GM18867 (cell line): ENCODE data around the gene NHSL1.

Source experiments
- ATAC-seq: cut with Tn5 transposase; IDR thresholded peaks from one replicate; pipeline ENCODE4 v1.9.1; 2021; ENCODE audit warnings: mild to moderate bottlenecking, moderate library complexity; ENCODE audit not compliant: unreplicated experiment

The NHSL1 gene

DNA sequence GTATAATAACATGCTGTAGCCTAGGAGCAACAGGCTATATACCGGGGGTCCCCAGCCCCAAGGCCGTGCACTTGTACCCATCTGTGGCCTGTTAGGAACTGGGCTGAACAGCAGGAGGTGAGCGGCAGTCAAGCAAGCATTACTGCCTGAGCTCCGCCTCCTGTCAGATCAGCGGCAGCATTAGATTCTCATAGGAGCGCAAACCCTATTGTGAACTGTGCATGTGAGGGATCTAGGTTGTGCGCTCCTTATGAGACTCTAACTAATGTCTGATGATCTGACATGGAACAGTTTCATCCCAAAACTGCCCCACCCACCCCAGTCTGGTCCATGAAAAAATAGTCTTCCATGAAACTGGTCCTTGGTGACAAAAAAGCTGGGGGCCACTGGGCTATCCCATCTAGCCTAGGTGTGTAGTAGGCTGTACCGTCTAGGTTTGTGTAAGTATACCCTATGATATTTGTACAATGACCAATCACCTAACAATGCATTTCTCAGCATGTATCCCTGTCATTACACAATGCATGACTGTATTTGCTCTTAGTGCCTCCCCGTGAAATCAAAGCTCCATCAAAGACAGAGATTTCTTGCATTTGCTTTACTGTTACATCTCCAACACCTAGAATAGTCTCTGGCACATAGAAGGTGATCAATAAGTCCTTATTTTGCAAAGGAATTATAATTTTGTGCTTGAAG is 30.8 kb downstream of the NHSL1 start:
- no peak for ATAC-seq

DNA sequence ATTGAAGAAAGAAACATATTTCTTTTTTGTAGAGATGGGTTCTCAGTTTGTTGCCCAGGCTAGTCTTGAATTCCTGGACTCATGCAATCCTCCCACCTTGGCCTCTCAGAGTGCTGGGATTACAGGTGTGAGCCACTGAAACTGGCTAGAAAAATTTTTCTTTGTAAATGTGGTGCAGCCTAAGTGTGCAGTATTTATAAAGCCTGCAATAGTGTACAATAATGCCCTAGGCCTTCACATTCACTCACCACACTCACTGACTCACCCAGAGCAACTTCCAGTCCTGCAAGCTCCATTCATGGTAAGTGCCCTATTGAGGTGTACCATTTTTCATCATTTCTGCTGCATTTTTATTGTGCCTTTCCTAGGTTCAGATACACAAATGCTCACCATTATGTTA is 31.4 kb downstream of the NHSL1 start:
- no peak for ATAC-seq

DNA sequence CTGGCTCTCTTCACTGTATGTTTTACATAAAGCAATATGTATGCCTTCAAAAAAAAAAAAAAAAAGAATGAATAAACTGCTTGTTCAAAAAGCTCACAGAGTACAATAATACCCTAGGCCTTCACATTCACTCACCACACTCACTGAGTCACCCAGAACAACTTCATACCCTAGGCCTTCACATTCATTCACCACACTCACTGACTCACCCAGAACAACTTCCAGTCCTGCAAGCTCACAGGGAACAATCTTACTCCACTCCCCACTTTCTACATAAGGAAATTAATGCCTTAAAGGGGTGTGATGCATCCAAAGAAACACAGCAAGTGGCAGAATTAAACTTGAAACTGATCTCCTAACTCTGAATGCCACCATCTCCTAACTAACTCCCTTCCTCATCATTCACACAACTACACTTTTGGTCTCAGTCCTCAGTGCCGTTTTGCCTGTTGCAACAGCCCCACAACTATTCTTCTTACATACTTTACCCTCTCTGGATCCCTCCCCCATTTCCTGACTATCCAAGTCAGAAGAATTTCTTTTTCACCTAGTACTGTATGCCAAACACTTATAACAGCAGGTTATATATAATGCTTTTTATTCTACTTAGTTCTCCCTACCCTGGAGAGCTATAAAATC is 34.2 kb downstream of the NHSL1 start:
- no peak for ATAC-seq

DNA sequence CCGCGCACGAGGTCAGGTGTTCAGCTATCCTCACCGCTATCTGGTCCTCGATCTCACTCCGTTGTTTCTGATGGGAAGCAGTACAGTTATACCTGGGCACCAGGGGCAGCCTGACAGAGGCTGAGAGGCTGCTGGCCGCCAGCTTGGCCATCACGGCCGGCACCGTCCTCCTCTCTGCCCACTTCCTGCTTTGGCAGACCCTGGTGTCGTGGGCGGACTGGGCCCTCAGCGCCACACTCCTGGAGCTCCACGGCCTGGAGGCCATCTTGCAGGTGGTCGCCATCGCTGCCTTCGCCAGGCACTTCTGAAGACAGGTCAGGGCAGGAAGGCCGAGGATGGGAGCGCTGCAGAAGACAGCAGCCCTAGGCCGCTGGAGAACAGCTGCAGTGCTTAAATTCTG is 35.2 kb downstream of the NHSL1 start:
- no peak for ATAC-seq

DNA sequence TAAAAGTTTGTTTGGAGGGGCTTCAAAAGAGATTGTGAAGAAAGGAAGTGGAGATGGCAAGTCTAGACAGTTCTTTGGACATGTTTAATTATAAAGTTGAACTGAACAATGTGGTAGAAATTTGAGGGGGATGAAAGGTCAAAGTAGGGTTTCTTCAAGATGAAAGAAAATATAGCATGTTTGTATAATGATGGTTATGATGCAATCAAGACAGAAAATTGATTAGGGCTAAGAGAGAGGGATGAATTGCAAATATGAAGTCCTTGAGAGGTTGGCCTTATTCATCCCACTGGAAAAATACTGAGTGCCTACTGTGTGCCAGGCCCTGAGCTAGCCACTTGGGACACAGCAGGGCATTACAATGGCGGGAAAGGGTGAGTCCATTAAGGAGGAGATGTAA is 37.6 kb downstream of the NHSL1 start:
- no peak for ATAC-seq

DNA sequence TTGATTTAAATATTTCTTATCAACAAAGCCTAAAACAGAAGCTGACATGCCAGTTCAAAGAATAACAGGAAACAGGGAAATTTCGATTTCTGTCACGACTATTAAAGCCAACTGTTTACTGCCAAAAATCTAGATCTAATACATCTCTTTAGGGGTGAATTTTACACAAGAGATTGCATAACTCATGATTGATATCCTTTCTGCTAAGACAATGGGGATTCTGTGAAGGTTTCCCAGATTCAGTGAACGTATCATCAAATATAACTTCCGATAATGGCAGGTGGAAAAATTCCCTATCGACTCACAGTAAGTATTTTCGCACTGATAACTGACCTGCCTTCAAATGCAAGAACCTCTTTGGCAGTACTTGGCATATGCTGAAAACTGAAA is 42.9 kb downstream of the NHSL1 start:
- ATAC-seq: no peak

DNA sequence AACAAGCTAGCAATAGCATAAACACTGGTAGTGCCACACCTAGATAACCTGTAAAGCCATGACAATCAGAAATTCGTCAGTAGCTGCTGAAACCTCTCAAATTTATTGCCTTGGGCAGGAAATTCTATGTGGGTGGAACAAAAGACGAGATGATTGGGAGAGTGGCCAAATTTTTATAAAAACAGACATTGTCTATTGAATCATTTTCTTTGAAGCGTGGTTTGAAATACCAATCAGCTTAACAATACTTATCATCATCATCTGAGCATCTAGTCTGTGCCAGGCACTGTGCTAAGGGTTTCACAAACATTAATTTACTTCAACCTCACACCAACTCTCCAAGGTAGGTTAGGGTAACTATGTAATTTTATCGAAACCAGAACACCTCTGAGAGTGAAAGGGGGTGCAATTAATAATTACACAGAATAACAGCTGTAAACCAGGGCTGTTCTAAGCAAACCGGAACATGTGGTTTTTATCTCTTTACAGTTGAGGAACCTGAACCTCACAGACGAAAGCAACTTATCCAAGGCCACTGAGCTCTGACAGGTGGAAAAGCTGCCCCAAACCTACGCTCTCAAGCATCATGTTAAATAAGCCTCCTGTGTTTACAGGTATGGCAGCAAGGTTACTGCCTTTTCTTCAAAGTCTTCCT is 43.4 kb downstream of the NHSL1 start:
- peak; percentile 94 for ATAC-seq

DNA sequence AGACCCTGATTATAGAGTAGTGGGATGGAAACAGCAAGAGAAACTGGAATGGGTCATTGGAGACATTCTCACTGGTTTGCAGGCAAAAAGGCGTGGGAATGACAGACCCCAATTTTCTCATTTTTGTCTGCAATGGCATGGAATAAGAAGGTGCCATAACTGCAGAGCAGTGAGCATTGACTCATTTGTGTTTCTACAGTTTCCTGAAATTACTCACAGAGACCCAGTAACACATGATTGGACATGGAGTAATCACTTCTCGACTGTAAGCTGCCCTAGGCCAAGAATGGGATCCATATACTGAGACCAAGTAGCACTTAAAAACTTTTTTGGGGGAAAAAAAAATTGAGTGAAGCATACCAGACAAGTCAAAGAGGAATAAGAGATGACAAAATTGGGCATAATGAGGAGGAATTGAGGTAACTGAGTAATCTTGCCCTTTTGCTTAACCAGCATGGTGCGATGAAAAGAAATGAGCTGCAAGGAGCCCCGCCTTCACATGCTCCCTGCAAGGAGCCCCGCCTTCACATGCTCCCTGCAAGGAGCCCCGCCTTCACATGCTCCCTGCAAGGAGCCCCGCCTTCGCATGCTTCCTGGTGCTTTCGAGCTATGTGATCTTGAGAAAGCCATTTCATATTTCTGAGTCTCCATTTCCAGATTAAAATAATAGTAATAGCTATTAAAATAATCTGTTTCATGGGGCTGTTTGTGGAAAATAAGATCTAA is 44.1 kb downstream of the NHSL1 start:
- ATAC-seq: peak; percentile 27

DNA sequence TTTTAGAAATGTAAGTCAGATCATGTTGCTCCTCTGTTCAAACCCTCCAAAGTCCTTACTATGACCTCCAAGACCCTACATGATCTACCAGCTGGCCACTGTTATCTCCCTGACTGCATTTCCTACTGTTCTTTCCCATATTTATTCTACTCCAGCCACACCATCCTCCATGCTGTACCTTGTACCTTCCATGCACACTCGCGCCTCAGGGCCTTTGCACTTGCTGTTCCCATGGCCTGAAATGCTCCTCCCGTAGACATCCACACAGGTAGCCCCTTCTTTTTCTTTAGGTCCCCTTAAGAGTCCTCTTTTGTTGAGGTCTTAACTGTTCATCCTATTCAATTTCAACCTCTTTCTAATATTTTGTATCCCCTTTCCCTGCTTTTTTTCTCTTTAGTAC is 48.3 kb downstream of the NHSL1 start:
- no peak for ATAC-seq

DNA sequence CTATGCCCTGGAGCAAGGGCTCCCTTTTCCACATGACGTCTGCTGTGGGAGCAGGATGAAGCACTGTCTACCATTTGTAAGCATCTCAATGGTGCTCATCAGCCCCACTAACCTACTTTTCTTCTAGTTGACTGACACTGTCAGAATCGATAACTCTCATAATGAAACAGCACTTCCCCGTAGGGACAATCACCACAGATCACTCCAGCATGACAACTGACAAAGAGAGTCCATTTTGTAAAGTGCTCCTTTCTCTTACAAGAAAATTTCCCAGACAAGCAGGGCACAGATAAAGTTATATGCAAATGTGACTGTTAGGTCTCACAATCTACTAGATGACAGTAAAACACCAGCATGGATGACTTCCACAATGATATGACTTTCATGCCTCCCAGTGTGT is 48.8 kb downstream of the NHSL1 start:
- no peak for ATAC-seq

DNA sequence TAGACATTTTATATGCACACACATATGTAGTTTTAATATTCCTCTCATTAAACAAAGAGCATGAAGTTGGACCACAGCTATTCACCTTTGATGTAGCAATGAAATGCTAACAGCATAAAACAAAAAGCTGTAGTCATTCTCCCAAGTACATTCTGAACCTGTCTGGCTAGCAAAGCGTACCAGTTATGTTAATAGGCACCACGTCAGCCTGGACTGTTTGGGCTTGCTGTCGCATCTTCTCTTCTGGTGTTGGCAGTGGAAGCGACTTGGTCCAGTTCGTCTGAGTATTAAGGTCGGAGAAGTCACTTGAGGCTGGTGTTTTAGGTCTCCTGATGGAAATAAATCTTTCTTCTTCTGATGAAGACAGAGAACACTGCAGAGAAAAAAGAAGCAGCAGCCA is 52.5 kb downstream of the NHSL1 start:
- ATAC-seq: no peak

DNA sequence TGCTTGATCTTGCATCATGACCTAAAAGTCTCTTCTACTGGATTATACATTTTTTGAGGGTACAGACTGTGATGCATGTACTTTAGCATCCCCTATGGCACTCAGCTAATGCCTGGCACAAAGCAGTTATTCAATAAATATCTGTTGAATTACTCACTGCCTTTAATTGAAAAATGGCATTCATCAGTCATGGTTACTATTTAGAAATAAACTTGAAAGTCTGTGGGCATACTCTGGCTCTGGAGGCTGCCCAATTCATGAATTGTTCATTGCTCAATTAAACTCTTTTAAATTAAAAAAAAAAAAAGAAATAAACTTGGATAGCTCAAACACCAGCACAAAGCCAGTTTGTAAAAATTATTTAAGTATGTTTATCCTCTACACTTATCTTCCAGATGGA is 55.3 kb downstream of the NHSL1 start:
- ATAC-seq: no peak

DNA sequence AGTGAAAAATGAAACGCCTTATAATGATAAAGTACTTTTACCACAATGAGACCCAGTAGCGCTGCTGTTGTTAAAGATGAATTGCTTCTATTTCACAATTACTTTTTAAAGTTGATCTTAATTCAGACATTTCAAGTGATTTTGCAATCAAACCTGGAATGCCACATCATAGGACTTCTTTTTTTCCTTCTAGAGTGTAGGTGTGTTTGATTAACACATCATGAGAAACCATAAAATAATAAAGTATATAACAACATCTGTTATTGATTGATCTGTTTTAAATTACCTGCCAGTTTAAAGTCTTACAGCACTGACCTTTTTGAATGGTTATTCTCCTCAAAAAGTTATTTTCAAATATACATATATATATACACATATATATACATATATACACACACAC is 56.6 kb downstream of the NHSL1 start:
- ATAC-seq: no peak

DNA sequence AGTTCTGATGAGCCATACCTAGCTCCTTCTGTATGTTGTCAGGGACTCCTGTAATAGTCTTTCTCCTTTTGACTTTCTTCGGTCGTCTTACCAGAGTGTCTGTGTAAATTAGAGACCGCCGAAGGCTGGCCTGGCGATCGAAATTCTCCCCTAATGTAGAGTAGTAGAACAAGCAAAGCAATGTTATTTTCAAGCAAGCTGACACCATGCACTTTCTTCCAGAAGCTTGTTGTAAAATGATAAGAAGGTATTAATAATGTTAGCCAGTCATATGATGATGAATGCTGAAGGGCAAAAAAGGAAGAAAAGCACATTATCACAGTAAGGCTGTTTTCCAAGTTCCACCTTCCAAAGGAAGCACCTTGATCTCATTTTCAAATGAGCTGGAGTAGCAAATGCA is 57.3 kb downstream of the NHSL1 start:
- ATAC-seq: no peak

DNA sequence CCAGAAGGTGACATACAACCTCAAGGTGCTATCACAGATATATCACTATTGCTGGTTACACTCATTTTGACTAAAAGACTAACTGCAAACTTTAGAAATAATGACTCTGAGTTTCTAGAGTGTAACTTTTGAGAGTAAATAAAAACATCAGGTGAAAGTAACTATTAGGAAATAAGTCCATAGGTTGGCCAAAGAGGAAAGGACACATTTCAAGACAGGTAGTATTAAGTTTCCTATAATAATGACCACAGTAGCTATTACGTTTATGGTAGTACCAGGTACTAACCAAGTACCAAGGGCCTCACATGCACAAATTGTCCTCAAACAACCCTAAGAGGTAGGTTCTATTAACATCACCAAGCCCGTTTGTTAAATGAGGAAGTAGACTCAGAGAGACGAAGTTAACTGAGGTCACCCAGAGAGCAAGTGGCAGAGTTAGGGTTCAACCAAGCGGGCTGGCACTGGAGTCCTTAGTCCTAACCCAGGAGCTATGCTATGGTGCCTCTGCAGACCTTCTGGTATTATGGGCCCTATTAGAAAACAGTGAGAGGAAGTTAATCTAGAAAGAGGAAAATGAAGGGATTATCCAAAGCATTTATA is 58.4 kb downstream of the NHSL1 start:
- no peak for ATAC-seq

DNA sequence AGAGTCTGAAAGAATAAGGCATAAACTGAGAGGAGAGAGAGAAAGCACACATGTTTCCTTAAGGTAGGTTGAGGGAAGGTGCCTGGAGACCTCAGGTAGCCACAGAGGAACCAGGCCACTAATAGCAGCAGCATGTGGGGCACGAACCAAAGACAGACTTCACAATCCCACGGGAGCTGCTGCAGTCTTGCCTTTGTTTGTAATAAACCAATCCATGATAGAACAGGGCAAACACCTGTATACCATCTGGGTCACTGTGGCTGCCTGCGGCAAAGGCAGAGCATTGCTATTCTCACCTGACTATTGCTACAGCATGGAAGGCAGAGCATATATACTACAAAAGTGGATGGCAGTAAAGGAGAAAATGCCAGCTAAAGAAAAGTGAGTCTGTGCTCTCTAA is 59.0 kb downstream of the NHSL1 start:
- ATAC-seq: no peak

DNA sequence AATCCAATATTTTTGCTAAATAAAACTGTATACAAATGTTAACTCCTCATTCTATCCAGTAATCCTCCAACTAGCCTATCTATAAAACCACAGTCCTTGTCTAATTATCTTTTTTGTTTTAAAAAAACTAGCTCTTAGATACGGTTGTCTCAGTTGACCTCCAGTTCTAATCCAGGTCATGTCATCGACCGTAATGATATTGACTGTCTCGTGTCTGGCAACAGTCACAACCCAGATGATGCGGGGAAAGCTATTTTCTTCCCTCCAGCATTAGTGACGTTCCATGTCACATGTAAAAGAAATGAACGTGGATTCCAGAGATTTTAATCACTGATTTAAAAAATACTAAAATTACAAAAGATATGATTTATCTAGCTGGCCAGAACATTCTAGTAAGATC is 59.7 kb downstream of the NHSL1 start:
- no peak for ATAC-seq

DNA sequence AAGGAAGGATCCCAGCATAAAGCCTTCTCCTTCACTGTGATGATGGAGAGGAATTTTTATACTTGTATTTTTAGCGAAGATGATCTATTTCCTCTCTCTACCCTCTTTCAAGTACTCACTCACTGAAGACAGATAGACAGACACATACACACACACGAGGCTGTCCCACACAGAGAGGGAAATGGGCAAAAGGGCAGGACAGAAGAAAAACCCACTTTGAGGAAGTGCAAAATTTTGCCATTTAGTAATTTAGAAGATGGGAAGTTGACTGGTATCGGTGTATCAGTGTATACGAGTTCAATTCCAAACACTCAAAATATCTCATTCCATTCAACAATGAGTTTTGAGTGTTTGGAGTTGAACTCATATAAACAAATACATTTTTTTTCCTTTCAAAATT is 64.4 kb downstream of the NHSL1 start:
- no peak for ATAC-seq

DNA sequence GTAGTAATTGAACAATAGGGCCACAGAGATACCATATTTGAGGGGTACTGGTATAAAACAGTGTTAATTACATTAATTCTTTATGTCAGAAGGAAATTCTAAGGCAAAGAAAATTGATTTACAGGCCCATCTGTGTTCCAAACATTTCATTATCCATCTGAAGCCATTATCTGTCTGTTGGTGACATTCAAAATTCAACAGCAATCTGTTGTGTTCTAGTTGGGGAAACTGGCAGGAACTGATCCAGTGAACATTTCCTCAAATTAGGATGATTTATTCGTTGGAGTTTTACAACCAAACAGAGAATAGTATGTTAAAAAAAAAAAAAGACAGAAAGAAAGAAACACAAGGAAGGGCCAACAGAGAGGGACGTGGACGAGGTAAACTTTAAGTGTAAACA is 65.2 kb downstream of the NHSL1 start:
- ATAC-seq: no peak

DNA sequence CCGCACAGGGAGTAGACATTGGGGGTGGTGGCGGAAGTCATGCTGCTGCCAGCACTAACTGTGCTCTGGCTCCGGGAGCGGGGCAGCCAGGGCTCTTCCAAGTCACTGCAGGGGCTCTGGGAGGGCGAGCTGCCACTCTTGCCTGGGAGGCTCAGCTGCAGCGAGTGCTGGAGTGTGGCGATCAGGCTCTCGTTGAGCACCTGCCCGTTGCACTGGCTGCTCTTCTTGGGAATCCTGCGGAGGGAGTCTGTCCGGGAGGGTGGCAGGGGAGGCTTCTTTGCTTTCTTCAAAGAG is 67.3 kb downstream of the NHSL1 start:
- no peak for ATAC-seq

DNA sequence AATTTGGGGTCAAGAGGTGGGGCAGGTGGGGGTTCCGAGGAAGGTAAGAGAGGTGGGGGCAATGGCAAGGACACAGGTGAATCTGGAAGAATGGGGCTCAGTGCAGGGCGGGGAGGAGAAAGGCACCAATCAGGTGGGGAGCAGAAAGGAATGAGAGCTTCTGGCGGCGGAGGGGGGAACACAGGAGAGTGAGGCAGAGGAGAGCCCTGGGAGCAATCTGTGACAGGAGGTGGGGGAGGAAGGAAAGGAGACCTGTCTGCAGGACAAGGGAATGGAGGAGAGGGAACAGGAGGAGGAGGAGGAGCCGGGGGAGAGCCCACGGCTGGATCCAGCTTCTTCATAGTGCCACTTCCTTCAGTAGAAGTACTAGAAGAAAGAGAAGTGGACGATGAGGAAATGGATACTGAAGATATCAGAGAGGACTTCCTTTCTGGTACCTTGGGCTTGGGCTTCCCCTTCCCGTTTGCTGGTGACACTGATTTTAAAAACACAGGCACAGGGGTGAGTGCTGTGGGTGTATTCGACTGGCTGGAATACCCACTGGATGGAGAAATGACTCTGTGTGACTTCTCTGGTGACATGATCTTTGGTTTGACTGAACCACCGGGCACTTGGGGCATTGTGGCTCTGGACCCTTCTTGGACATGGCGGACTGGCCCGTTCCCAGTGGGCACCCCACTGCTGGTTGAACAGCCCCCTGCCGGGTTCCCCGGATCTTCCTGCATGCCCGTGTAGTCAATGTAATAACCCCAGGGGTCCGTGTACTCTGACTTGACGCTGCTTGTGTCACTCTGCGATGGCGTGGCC is 67.8 kb downstream of the NHSL1 start:
- ATAC-seq: no peak
